Heart left ventricle (tissue), 13 donors: ENCODE data around the gene MAML3.

Experiments used
- POLR2A ChIP-seq, 2 donors: fragments of 450-650 bp; IDR thresholded peaks; one replicate each; pipeline ENCODE4 v1.6.1; 2017; ENCODE audit warnings: antibody characterized with exemption in 2 of 2, mild to moderate bottlenecking in 2 of 2, moderate library complexity in 2 of 2
- TF ChIP-seq, protein P1 (sequence below), 12 donors: fragments of 200-600 bp; sonication (generic) in 4 of 12; IDR thresholded peaks; one replicate each; pipeline versions ENCODE4 v1.5.0 to v1.8.0; 2018 to 2022; ENCODE audit warnings: antibody characterized with exemption in 12 of 12, mild to moderate bottlenecking in 5 of 12
- donor health status: ischemic (EF 13 %, LVEDD 7.1; RV severe dilation, severe dysfunction).
- donor health status: DM: no; HTN: yes; CAD: no.
- donor health status: DM: no; HTN: no; CAD: no.
- donor health status: ischemic (EF 25% LVEDD 6.9; RV normal size, moderate dysfunction).
- donor health status: ischemic (EF 25% LVEDD 5.7; RV mildly dilated, moderate dysfunction).
- donor health status: ischemic (EF 35%, LVEDD 5.7; RV mildly dilated, moderate dysfunction).
- donor health status: nonischemic (EF 11% LVEDD 7.7; RV severe dilation, severe dysfunction).
- donor health status: DM: yes; HTN: yes; CAD: no.
- donor health status: PGD.
- donor health status: ischemic (EF 29% LVEDD 5.4; RV normal size, mild dysfunction).
- donor health status: nonischemic (EF 23%, LVEDD 6.1; RV moderate dilation, normal function).

DNA sequence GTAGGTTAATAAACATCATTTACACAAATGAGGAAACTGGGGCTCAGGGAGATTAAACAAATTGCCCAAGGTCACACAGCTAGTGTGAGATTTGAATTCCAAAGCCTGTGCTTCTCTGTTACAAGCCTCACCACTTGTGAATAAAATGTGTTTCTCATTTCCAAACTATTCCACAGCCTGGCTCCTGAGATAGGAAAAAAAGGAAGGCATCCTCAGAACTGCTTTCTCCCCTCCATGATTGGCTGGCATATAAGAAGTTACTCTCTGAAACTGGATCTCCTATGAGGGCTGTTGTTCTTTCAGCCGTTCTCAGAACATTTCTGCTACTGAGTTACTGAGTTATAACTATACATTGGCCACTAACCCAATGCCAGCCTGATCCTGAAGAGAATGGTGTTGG lies 237.9 kb downstream of the MAML3 start:
- TF ChIP-seq, protein P1, sequence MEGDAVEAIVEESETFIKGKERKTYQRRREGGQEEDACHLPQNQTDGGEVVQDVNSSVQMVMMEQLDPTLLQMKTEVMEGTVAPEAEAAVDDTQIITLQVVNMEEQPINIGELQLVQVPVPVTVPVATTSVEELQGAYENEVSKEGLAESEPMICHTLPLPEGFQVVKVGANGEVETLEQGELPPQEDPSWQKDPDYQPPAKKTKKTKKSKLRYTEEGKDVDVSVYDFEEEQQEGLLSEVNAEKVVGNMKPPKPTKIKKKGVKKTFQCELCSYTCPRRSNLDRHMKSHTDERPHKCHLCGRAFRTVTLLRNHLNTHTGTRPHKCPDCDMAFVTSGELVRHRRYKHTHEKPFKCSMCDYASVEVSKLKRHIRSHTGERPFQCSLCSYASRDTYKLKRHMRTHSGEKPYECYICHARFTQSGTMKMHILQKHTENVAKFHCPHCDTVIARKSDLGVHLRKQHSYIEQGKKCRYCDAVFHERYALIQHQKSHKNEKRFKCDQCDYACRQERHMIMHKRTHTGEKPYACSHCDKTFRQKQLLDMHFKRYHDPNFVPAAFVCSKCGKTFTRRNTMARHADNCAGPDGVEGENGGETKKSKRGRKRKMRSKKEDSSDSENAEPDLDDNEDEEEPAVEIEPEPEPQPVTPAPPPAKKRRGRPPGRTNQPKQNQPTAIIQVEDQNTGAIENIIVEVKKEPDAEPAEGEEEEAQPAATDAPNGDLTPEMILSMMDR (IDR thresholded peaks at IDR 0.05): no peak
- no peak for TF ChIP-seq POLR2A (IDR thresholded peaks at IDR 0.05)
